HG03103 (cell line): ENCODE data around the gene SURF6.
"Not testable (repeated sequence)": the region's sequence is repeated elsewhere in the genome, so short reads cannot be mapped to it uniquely, and the experiment has no call there.

Experiments
- ATAC-seq: cut with Tn5 transposase; IDR thresholded peaks from one replicate; pipeline ENCODE4 v1.9.1; 2021; ENCODE audit warnings: low read depth; ENCODE audit not compliant: unreplicated experiment

Gene SURF6

DNA sequence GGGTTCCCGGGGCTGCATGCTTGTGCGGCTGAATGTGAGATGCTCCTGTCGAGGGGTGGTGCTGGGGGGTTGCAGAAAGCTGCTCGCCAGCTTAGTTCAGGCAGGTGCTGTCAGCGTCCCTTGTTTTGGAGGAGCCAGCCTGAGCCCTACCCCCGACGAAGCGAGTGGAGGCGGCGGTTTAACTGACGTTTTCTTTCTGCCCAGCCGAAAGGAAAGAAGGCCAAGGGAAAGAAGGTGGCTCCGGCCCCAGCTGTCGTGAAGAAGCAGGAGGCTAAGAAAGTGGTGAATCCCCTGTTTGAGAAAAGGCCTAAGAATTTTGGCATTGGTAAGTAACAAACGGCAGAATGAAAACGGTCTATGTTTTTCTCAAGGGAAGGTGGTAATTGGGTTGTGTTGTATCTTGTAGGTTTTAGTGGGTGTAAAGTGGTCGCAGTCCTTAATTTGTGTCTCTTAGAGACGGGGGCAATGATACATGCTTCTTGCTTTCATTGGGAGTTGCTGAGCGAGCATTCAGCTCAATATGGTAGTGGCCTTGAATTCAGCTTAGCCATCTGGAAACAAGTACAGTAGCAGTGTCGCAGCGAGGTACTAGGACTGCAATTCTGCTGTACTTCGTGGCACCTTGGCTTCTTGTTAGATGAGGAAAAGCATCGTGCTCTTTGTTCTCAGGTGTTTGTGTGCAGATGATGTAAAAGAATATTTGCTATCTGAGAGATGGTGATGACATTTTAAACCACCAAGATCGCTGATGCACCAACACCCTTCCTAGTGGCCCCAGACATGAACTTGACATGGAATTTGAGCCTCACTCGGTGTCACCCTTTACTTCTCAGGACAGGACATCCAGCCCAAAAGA, 13.0 kb upstream of the SURF6 start:
- ATAC-seq: no peak

DNA sequence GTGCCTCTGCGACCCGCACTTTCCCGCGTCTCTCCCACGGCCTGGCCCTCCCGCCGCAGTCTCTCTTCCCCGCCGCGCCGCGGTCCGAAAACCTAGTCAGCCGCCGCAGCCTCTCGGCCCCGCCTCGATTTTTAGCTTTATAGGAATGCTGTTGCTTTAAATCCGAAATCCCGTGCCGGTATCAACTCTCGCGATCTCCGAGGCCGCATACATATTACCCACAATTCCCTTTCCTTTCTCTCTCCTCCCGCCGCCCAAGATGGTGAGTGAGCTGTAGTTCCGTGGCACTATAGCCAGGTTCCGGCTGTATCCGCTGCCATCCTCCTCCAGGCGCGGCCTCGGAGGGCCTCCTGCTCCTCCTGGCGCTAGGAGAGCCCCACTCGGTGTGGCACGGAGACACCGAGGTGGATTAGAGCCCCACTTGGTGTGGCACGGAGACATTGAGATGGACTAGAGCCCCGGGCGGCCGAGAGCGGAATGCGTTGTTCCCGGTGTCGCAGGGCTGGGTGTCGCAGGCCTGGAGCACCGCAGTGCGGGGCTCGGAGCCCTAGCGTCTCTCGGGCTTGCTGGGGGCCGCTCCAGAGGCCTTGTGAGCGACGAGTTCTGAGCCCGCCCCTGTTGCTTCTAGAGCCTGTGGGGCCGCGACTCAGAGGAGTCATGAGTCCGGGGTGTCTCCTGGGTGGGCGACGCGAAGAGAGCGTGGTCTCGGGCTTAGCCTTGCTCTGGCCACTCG, 12.2 kb upstream of the SURF6 start, which contains the start of the genes MED22 and RPL7A:
Gene MED22, minus strand, starts transcription at position 147 of the 733 bp plus-strand sequence. CDS start 1,469 bp downstream, outside the sequence.
Gene RPL7A, plus strand, starts transcription at position 234 of the 733 bp plus-strand sequence. Its CDS starts 26 bp downstream, at position 260.
- peak; percentile 40 for ATAC-seq

GRCh38 chr9:133347515-133347984, 11.6 kb upstream of the SURF6 start:
- peak; percentile 27 for ATAC-seq

- no peak for ATAC-seq
These were observed 10.2 kb upstream of the SURF6 start for GRCh38 chr9:133346021-133346785.

DNA sequence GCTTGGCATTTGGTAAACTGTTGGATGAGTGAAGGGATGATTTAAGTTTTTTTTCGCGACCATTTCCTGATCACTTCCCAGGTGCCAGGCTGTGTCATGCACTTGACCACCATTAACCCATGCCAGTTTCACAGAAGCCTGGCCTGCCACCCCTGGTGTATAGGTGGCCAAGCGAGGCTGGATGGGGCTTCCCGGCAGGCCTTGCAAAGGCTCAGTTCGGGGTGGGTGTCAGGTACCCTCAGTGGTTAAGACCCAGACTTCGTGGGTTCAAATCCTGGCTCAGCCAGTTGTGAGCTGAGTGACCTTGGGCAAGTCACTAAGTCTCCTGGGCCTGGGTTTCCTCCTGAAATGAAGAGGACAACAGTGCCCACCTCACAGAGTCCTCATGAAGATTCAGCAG, 9.6 kb upstream of the SURF6 start:
- no peak for ATAC-seq

GRCh38 chr9:133344979-133345378, 9.0 kb upstream of the SURF6 start:
- no peak for ATAC-seq

DNA sequence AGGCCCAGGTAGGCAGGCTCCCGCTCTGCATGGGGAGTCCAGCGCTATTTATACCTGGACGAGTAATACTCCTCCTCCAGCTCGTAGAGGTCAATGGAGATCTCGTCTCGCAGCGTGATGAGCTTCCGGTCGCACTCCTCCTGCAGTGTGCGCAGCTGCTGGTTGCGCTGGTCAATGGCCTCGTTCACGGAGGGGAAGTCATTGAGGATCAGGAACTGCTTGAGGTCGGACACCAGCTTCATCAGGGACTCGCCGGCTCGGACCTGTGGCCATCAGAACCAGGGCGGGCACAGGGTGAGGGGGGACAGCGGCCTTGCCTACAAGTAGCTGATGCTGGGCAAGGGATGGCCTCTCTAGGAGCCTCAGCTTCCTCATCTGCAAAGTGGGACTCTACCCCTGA, 8.1 kb upstream of the SURF6 start:
- no peak for ATAC-seq

GRCh38 chr9:133342570-133342969, 6.6 kb upstream of the SURF6 start:
- ATAC-seq: no peak

- no peak for ATAC-seq
These were observed 6.0 kb upstream of the SURF6 start for GRCh38 chr9:133342069-133342406.

- no peak for ATAC-seq
These were observed 5.5 kb upstream of the SURF6 start for GRCh38 chr9:133341369-133342068.

DNA sequence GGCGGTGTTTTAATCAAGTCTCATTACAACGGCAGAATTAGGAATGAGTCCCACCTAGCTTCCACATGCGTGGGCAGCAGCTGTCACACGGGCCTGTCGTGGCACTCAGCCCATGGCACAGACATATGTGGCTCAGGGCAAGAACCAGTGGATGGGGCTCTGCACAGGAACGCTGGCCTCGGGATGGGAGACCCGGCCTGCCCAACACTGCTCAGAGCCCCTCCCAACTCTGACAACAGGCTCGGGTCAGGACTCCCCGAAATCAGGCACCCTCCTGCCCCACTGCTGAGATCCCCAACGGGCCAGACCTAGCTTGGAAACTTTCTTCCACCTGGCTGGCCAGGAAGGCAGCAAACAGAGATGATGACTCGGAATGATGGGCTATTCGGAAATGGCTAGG, 4.9 kb upstream of the SURF6 start:
- ATAC-seq: no peak

DNA sequence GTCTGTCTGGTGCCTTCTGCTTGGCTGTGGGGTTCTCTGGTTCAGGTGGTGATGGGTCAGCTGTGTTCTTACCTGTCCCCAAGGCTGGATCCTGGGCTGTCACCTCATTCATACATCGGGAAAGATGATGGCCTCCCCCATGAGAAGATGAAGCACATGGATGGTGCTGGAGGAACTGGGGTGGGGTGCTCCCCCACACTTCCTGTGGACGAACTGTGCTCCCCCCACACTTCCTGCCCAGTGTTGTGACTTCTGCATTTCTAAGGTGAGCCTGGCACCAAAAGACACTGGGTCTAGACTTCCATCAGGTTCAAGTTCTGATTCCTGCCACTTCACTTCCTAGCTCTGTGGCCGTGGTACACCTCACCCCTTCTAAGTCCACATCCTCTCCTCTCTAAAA, 4.3 kb upstream of the SURF6 start:
- ATAC-seq: no peak

GRCh38 chr9:133339641-133340040, 3.7 kb upstream of the SURF6 start:
- no peak for ATAC-seq

DNA sequence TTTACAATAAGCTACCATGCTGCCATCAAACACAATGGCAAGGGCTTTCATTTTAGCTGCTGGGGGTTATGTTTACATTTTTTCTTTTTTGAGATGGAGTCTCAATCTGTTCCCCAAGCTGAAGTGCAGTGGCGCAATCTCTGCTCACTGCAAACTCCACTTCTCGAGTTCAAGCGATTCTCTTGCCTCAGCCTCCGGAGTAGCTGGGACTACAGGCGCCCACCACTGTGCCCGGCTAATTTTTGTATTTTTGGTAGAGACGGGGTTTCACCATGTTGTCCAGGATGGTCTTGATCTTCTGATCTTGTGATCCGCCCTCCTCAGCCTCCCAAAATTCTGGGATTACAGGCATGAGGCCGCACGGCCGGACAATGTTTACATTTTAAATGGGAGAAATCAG, 1.1 kb downstream of the SURF6 start:
- not testable (repeated sequence) for ATAC-seq

DNA sequence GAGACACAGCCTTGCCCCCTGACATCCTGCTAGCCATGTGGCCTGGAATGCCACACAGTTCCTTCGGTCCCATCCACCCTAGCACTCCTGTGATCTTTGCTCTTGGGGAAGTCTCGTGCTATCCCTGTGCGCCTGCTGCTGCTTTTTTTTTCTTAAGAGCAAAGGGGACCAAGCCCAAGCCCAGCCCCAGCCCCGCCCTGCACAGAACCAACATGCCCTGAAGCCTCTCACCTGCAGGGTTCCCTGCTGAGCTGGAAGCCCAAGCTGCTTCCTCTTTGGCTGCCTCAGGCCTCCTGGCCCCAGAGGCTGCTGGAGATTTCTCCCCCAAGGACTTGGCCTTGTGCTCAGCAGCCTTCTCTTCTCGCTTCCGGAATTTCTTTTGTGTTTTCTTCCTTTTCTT, 1.8 kb downstream of the SURF6 start:
- no peak for ATAC-seq

- ATAC-seq: no peak
These were observed 2.4 kb downstream of the SURF6 start for GRCh38 chr9:133333566-133333965.

DNA sequence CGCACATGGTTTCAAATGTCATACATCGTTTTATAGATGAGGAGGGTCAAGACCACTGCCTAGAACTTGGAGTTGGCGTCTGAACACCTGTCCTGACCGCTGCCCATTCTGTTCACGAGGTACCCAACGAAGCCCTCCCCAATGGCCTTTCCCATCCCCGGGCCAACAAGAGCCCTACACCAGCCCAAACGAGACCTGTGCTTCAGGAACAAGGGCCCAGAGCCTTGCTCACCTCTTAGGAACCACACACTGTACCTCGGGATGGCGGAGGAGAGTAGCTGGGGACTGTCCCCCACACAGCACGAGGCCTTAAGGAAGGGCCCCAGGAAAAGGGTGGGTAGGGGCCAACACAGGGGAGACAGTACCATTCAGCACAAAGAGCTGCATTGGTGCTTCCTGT, 3.0 kb downstream of the SURF6 start:
- ATAC-seq: no peak

DNA sequence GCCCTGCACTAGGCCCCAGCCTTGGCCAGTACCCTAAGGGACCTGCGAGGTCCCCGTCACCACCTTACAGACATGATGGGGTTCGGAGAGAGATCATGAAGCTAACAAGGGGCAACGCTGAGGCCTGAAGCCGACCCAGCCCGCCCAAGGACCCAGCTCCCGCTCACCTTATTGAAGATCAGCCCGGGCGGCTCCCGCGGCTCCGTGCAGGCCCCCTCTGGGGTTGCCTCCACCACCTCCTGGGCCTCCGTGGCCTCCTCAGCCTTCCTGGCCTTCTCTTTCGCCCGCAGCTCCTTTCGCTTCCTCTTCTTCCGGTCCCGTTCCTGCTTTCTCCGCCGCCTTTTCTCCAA, 3.6 kb downstream of the SURF6 start:
- ATAC-seq: no peak

DNA sequence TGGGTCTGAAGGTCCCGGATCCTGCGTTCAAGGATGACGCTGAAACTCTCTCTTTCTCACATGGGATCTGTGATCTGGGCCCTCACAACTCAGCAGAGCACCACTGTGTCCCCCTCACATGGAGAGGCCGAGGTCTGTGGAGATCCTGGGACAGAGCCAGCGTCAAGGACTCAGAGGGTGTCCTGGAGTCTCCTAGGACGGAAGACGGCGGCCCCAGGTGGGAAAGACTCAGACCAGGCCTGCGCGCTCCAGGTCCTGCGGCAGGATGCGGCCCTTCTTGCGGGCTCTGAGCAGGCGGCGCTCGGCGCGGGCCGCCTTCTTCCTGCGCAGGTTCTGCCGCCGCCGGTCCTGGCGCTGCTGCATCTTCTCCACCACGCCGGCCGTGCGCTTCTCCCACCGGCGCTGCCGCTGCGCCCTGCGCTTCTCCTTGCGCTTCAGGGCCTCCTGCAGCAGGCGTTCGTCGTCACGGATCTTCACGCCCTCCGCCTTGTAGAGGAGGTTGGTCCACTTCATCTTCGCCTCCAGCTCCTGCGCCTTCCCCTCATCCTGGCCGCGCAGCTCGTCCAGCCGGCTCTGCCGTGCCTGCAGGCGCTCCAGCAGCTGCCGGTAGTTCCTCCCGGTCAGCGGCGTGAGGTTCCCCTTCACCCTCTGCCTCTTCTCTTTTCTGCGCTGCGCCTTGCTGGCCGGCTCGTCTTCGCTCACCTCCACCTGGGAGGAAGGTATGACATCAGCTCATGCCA, 4.2 kb downstream of the SURF6 start:
- no peak for ATAC-seq

DNA sequence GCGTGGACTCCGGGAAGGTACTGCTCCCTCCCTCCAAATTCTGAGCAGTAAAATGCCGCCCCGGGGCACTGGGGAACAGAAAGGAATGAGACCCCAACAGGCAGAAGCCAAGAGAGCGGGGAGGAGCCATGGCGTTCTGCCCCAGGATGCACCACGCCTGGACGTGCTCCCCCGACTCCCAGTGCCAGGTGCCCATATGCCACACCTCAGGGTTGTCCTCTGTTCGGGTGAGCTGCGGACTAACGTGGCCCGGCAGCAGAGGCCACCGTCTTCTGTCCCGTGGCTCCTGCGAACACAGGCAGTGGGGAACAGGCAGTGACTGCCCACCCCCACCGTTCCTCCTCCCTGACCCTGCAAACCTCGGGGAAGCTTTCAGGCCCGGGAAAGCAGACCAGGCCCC, 4.8 kb downstream of the SURF6 start:
- no peak for ATAC-seq
